HTERT RPE-1 (cell line): ENCODE results near the gene DPP6.

ENCODE experiments used
- in situ Hi-C: fragments of 300-500 bp; cut with MboI; formaldehyde crosslinking; loops from 4 replicates; pipeline ENCODE4 v1.14.3; 2020; ENCODE audit warnings: low sequenced_read_pairs

Gene DPP6

GRCh38 chr7:154332811-154333580, 280.8 kb downstream of the DPP6 start:
- in situ Hi-C loops, result no loop called here

DNA sequence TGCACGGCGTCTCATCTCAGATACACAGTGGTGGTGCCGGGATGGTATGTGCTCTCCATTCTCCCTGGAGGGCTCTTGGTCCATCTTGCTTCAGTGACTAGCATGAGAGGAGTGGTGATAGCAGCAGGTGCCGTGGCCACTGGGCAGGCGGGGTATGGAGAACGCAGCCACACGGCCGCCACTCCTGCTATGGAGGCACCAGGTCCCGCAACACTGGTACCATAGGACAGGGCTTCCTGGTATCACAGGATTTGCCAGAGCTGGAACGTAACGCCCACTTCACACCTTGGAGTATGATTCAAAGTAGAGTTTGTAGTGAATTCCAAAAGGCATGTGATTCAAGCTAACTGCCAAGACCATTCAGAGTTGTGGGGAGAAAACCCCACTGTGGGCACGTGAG, 284.1 kb downstream of the DPP6 start:
- in situ Hi-C loops, result no loop called here

DNA sequence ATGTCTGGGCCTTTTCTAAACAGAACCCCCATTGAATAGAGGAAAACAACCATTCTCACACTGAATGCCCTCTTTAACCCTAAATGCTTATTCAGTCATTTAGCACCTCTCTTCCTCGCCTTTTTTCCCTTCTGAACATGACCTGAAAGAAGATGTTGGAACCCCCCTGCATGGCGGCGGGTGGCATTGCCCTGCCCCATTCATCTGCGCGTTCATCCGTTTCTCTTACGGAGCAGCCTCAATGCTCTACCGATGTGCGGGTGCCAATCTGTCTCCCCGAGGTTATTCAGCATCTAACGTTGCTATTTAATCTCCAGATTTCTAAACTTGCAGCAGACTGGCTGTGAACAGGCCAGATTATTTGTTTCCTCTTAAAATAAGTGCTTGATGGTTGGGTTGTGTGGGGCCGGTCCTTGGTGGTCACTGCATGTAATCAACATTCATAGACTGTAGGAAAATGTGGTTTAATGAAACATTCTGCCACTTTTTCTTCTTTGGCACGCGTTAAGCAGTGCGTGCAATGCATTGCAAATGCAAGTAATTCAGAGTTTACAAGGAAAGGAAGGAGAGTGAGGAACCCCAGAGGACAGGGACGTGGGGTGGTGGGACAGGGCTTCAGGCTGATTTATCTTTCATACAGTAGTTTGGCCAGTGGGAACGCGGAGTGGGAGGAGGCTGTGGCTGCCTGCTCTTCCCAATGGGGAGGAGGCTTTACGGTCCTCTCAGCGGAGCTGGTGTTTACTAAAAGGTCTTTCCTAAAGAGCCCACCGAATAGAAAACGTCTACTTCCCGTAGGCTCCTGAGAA, 286.7 kb downstream of the DPP6 start:
- in situ Hi-C loops, result no loop called here

DNA sequence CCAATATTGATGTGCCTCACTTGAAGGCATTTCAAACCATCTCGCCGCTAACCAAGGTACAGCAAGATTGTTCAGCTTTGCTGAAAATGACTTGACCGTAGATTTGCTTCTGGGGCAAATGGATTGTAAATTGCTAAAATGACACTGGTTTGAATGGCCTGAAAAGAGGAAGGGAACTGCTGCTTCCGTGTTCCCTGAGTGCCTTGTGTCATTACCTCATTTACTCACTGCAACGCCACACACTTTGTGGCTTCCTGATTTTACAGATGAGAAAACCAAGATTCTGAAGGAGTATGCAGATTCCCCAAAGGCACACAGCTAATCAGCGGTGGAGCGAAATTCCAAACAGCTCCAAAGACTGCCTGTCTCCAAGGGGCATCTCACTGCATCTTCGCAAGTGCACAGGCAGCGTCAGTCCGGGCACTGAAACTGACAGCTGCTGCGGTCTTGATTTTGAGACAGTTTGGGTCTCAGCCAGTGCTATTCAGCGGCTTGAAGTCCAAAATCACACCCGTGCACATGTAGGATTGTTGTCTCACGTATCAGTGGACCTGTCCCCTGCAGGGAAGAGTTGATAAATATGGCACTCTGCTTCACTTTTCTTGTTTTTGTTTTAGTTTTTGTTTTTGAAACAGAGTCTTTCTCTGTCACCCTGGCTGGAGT, 290.9 kb downstream of the DPP6 start:
- in situ Hi-C loops, result no loop called here

GRCh38 chr7:154343778-154344412, 291.7 kb downstream of the DPP6 start:
- in situ Hi-C loops, result no loop called here

DNA sequence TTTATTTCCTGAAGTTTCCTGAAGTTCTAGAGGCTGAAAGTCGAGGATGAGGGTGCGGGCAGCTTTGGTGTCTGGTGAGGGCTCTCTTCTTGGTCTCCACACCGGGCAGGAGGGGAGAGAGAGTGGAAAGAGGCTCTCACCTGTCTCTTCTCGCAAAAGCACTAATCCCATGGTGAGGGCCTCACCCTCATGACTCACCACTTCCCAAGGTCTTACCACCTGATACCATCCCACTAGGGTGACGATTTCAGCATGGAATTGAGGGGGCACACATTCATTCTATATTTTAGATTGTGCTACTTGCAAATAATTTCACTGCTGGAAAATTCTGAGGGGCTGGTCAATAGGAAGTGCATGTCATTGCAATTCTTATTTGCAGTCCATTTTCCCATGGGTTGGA, 292.9 kb downstream of the DPP6 start:
- in situ Hi-C loops, result no loop called here

- in situ Hi-C loops, result no loop called here
Measured at GRCh38 chr7:154347700-154348266, 295.6 kb downstream of the DPP6 start.

DNA sequence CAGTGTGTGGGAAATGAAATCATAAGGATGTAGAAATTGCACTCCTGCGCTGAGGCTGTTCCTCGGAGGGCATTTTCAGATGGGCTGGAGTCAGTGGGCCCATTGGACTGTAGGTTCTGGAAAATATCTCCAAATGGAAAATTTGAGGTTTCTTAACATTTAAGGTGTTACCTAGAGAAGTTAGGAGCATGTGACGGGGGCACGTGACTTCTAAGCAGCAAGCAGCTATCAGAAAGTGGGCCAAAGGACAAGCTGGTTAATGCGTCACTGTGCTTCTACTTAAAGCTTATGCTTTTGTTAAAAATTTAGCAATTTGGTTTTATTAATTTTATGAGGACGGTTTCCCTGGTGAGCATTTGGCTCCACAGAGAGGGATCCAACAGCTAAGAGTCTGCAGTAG, 298.7 kb downstream of the DPP6 start:
- in situ Hi-C loops, result no loop called here

- in situ Hi-C loops, result no loop called here
Measured at GRCh38 chr7:154353355-154353767, 301.2 kb downstream of the DPP6 start.

DNA sequence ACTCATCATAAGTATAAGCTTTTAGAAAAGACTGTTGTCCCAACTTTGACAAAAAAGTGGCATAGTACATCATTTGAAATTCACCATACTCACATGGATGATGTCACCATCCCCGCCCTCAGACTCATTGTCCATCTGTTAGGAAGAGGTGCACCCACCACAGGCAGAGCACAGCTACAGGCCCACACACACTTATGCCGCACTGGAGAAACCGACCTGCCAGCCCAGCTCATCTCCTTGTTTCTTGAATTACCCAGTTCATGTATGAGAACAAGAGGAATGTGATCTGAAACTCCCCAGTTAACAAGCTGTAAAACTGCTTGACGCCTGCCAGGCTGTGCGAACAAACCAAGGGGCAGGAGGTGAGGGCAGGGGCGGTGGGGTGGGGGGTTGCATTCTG, 312.0 kb downstream of the DPP6 start:
- in situ Hi-C loops, result no loop called here

- in situ Hi-C loops, result no loop called here
Measured at GRCh38 chr7:154371424-154371823, 319.2 kb downstream of the DPP6 start.

DNA sequence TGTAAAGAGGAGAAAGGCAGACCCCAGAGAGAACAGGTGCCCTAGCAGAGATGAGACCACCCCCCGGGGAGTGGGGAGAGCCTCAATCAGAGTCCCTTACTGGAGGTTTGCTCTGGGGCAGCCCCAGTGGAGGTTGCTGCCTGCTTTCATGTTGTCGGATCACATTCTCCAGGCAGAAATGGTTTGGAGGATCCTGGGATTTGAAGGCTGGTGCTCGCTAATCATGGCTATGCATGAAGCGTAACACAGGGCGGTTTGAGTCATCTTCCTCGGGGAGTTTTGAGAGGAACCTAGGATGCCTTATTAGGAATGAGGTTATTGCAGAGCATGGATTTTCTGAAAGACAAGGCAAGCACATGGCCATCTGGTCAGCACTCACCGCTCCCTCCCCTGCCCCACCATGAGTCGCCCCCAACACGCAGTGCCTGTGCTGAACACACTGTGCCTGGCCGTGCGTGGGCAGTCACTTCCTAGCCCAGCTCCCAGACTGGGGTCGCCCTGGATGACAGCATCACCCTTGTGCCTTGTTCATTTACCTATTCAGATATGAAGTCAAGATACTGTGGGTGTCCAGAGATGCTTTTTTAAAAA, 319.9 kb downstream of the DPP6 start:
- in situ Hi-C loops, result no loop called here

DNA sequence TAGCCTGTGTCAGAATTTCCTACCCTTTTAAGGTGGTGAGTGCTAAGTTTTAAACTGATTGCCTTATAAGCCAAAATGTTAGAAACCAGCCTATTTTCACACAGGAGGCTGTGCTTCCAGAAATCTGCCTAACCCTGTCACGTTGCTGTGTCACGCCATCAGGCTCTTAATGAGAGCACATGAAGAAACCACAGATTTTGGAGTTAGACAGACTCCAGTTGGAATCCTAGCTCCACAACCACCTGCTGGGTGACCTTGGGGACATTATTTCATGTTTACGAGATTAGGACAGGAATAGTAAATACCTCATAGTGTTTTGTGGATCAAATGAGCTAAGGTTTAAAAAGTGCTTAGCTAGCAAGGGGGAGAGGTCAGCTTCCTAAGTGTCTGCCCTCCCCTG, 321.8 kb downstream of the DPP6 start:
- in situ Hi-C loops, result no loop called here

DNA sequence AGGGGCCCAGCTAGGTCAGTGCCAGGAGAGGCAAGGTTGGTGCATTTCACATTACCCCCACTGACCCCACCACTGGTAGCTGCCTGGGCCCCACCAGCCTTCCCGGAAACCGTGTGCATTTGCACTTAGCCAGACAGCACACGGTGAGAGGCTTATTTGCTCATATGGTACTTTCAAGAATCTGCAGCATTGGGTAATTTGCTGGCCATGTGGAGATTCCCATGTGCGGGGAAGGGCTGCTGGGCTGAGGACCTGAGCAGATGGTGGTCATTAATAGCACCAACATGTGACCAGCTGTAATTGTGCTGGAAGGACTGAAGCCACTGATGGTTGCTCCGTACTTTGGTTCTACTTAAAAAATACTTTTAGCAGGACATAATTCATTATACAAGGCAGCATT, 323.8 kb downstream of the DPP6 start:
- in situ Hi-C loops, result no loop called here

GRCh38 chr7:154380771-154381170, 328.6 kb downstream of the DPP6 start:
- in situ Hi-C loops, result no loop called here

DNA sequence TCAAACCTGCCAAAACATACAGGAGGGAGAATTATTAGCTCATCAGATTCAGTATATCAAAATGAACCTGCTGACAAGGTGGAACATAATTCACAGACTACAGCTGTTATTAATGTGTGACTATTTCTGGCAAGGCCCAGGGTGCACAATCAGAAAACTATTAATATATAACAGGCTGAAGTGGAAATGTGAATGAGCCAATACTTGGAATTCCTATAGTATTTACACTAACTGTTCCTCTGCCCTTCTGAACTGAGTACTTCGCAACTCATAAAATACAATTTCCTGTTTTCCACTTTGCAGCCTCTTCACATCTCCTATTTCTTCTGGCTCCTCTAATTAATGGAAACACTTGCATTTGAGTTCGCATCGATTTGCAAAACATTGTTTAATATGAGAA, 330.8 kb downstream of the DPP6 start:
- in situ Hi-C loops, result no loop called here

GRCh38 chr7:154385214-154385613, 333.0 kb downstream of the DPP6 start:
- in situ Hi-C loops, result no loop called here

DNA sequence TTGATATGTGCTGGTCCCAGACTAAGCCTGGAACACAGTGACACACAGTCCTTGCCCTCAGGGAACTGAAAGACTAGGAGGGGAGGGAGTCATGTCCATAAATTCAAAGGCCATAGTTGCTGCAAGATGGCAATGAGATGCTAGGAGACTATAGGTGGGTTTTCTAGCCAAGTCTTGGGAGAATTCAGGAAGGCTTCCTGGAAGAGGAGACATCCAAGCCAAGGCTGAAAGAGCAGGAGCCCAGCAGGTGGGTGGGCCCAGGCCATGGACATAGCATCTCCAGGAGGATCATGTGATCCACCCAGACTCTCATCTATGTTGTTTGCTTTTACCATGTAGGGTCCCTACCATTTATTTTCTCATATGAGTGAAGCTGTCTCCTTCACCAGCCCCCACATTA, 335.1 kb downstream of the DPP6 start:
- in situ Hi-C loops, result no loop called here

DNA sequence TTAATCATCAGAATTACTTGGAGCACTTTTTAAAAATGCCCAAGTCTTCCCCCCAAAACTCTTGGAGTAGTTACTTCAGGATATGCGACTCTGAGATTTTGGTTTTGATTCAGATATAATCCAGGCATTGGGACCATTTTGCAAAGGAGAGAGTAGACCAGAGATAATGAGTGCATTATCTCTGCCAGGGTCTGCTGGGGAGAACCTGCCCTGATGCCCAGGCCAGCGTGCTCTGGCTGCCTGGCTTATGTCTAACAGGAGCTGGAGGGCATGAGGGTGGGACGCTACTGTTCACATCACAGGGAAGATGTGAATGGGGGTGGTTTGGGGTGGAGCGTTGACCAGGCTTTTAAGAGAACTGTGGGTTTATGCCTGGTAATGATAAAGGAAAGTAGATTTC, 336.2 kb downstream of the DPP6 start:
- in situ Hi-C loops, result no loop called here

- in situ Hi-C loops, result no loop called here
Measured at GRCh38 chr7:154388999-154389398, 336.8 kb downstream of the DPP6 start.

- in situ Hi-C loops, result no loop called here
Measured at GRCh38 chr7:154390961-154391360, 338.8 kb downstream of the DPP6 start.
